ENCODE results near the gene DCUN1D4.

DNA sequence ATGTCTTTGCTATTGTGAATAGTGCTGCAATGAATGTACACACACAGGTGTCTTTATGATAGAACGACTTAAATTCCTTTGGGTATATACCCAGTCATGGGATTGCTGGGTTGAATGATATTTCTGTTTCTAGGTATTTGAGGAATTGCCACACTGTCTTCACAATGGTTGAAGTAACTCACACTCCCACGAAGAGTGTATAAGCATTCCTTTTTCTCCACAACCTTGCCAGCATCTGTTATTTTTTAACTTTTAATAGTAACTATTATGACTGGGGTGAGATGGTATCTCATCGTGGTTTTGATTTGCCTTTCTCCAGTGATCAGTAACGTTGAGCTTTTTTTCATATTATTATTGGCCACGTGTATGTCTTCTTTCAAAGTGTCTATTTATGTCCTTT, 17.6 kb upstream of the DCUN1D4 start:
- TF ChIP-seq ZFP3 (CRISPR knock-in tag; IDR thresholded peaks at IDR 0.05) (no peak), CSDC2 (CRISPR knock-in tag; IDR thresholded peaks at IDR 0.05) (no peak), TOX (CRISPR knock-in tag; IDR thresholded peaks at IDR 0.05; ENCODE audit: borderline replicate concordance) (no peak), ZC3H10 (CRISPR knock-in tag; IDR thresholded peaks at IDR 0.05) (no peak), ARNTL (CRISPR knock-in tag; IDR thresholded peaks at IDR 0.05; ENCODE audit: borderline replicate concordance, low read depth) (no peak), ZNF8 (CRISPR knock-in tag; IDR thresholded peaks at IDR 0.05) (no peak), OSR1 (CRISPR knock-in tag; IDR thresholded peaks at IDR 0.05) (no peak)
- TF ChIP-seq, protein P1, sequence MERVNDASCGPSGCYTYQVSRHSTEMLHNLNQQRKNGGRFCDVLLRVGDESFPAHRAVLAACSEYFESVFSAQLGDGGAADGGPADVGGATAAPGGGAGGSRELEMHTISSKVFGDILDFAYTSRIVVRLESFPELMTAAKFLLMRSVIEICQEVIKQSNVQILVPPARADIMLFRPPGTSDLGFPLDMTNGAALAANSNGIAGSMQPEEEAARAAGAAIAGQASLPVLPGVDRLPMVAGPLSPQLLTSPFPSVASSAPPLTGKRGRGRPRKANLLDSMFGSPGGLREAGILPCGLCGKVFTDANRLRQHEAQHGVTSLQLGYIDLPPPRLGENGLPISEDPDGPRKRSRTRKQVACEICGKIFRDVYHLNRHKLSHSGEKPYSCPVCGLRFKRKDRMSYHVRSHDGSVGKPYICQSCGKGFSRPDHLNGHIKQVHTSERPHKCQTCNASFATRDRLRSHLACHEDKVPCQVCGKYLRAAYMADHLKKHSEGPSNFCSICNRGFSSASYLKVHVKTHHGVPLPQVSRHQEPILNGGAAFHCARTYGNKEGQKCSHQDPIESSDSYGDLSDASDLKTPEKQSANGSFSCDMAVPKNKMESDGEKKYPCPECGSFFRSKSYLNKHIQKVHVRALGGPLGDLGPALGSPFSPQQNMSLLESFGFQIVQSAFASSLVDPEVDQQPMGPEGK (CRISPR knock-in tag; IDR thresholded peaks at IDR 0.05; ENCODE audit: borderline replicate concordance) = no peak
- TF ChIP-seq, protein P2, sequence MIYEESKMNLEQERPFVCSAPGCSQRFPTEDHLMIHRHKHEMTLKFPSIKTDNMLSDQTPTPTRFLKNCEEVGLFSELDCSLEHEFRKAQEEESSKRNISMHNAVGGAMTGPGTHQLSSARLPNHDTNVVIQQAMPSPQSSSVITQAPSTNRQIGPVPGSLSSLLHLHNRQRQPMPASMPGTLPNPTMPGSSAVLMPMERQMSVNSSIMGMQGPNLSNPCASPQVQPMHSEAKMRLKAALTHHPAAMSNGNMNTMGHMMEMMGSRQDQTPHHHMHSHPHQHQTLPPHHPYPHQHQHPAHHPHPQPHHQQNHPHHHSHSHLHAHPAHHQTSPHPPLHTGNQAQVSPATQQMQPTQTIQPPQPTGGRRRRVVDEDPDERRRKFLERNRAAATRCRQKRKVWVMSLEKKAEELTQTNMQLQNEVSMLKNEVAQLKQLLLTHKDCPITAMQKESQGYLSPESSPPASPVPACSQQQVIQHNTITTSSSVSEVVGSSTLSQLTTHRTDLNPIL (CRISPR knock-in tag; IDR thresholded peaks at IDR 0.05; ENCODE audit: low read depth) = no peak
